ENCODE results near the gene IER2.
"Not testable (repeated sequence)": the region's sequence is repeated elsewhere in the genome, so short reads cannot be mapped to it uniquely, and the experiment has no call there.

The IER2 gene

GRCh38 chr19:13181747-13182388 lies 31.7 kb downstream of the IER2 start:
- no peak overlapping the region for H3K4me3 ChIP-seq (ENCODE audit: low read length)
- no peak for TF ChIP-seq ZNF274 (IDR thresholded peaks at IDR 0.05; ENCODE audit: low read depth, low read length)

GRCh38 chr19:13184926-13185325 lies 34.7 kb downstream of the IER2 start:
- not testable (repeated sequence) for H3K4me3 ChIP-seq (ENCODE audit: low read length)

DNA sequence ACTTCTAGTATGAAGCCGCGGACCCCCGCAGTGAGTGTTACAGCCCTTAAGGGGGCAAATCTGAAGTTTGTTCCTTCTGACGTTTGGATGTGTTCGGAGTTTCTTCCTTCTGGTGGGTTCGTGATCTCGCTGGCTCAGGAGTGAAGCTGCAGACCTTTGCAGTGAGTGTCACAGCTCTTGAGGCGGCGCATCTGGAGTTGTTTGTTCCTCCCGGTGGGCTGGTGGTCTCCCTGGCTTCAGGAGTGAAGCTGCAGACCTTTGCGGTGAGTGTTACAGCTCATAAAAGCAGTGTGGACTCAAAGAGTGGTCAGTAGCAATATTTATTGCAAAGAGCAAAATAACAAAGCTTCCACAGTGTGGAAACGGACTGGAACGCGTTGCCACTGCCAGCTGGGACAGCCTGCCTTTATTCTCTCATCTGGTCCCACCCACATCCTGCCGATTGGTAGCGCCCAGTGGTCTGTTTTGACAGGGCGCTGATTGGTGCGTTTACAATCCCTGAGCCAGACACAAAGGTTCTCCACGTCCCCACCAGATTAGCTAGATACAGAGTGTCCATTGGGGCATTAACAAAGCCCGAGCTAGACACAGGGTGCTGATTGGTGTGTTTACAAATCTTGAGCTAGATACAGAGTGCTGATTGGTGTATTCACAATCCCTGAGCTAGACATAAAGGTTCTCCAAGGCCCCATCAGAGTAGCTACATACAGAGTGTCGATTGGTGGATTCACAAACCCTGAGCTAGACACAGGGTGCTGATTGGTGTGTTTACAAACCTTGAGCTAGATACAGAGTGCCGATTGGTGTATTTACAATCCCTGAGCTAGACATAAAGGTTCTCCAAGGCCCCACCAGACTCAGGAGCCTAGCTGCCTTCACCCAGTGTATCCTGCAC lies 35.8 kb downstream of the IER2 start:
- H3K4me3 ChIP-seq (ENCODE audit: low read length) = not testable (repeated sequence)

DNA sequence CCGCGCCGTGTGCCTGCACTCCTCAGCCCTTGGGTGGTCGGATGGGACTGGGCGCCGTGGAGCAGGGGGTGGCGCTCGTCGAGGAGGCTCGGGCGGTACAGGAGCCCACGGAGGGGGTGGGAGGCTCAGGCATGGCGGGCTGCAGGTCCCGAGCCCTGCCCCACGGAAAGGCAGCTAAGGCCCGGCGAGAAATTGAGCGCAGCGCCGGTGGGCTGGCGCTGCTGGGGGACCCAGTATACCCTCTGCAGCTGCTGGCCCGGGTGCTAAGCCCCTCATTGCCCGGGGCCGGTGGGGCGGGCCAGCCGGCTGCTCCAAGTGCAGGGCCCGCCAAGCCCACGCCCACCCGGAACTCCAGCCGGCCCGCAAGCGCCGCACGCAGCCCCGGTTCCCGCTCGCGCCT lies 36.5 kb downstream of the IER2 start:
- not testable (repeated sequence) for H3K4me3 ChIP-seq (ENCODE audit: low read length)

DNA sequence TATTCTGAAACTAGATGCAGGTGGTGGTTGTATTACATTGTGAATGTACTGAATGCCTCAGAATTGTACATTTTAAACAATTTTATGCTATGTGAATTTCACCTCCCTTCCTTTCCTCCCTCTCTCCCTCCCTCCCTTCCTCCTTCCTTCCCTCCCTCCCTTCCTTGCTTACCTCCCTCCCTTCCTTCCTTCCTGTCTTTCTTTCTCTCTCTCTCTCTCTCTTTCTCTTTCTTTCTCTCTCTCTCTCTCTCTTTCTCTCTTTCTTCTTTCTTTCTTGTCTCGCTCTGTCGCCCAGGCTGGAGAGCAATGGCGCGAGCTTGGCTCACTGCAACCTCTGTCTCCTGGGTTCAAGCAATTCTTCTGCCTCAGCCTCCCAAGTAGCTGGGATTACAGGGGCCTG lies 37.2 kb downstream of the IER2 start:
- H3K4me3 ChIP-seq (ENCODE audit: low read length) = no peak overlapping the region
- no peak for TF ChIP-seq ZNF274 (IDR thresholded peaks at IDR 0.05; ENCODE audit: low read depth, low read length)

DNA sequence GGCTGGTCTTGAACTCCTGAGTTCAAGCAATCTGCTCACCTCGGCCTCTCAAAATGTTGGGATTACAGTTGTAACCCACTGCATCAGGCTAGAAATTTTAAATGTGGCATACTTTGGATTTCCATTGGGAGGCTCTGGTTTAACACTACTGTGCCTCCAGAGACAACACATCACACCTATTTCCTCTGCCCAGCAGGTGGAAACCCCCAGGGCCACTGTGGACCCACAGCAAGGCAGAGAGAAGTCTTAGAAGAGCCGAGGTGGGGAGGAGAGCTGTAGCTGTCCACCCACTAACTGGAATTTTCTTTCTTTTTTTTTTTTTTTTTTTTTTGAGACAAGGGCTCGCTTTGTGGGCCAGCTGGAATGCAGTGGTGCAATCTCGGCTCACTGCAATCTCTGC lies 39.4 kb downstream of the IER2 start:
- no peak for TF ChIP-seq ZNF274 (IDR thresholded peaks at IDR 0.05; ENCODE audit: low read depth, low read length)
- H3K4me3 ChIP-seq (ENCODE audit: low read length) = no peak overlapping the region

GRCh38 chr19:13190781-13191540 lies 40.8 kb downstream of the IER2 start:
- no peak overlapping the region for H3K4me3 ChIP-seq (ENCODE audit: low read length)
- TF ChIP-seq ZNF274 (IDR thresholded peaks at IDR 0.05; ENCODE audit: low read depth, low read length) = no peak

- H3K4me3 ChIP-seq (ENCODE audit: low read length) = no peak overlapping the region
- TF ChIP-seq ZNF274 (IDR thresholded peaks at IDR 0.05; ENCODE audit: low read depth, low read length) = no peak
Measured at GRCh38 chr19:13195678-13196077, 45.5 kb downstream of the IER2 start.

DNA sequence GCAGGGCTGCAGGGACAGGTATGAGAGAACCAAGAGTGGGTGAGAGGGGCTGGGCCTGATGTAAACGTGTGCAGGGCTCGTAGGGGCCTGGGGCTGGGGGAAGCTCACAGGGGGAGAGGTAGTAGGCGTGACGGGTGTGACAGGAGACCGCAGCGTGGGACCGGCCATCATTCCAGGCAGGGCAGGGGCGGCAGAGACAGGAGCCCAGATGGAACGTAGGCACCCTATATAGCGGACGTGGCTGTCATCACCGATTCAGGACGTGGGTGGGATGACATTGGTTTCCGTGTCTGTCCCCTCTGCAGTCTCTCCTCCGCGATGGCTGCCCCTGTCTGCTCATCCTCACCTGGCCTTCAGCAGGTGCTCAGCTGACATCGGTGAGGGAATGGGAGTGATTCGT lies 48.4 kb downstream of the IER2 start:
- TF ChIP-seq ZNF274 (IDR thresholded peaks at IDR 0.05; ENCODE audit: low read depth, low read length) = no peak

GRCh38 chr19:13202112-13202511 lies 51.9 kb downstream of the IER2 start:
- not testable (repeated sequence) for H3K4me3 ChIP-seq (ENCODE audit: low read length)

More for the DNA sequence above, 48.4 kb downstream of the IER2 start:
- no peak overlapping the region for H3K4me3 ChIP-seq (ENCODE audit: low read length)

All from GM08714 (cell line).